ENCODE results near the gene ZNF101. TPM values are rescaled to one million over a fixed set of nuclear protein-coding genes. Genes with fewer than 3 reads are reported as not detected.
"Not testable (repeated sequence)": the region's sequence is repeated elsewhere in the genome, so short reads cannot be mapped to it uniquely, and the experiment has no call there.

ZNF101 gene
- polyA plus RNA-seq, 1 donor (not counting 4 experiments of a cell fraction or from before 2014, with no cell fraction given) = 9.8 TPM

DNA sequence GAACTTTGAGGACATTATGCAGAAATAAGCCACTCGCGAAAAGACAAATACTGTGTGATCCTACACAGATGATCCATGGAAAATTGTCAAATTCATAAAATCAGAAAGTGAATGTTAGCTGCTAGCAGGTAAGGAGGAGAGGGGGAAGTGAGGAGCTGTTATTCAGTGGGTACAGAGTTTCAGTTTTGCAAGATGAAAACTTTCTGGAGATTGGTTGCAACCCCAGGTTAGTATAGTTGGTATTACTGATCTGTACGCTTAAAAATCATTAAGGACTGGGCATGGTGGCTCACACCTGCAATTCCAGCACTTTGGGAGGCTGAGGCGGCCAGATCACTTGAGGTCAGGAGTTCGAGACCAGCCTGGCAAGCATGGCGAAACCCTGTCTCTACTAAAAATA, 17.9 kb downstream of the ZNF101 start:
- FAIRE-seq (no peak), DNase-seq (ENCODE audit: low read depth, low spot score) (no peak)
- Histone ChIP-seq H3K27me3 (ENCODE audit: control insufficient read depth, extremely low read depth, insufficient read depth, low read length) (no peaks in the 10 kb centered on the region), H3K9me1 (ENCODE audit: control insufficient read depth, extremely low read depth, insufficient read depth, low read length) (no peaks in the 10 kb centered on the region), H3K4me1 (ENCODE audit: control insufficient read depth, extremely low read depth, insufficient read depth, low read length) (no peaks in the 10 kb centered on the region), H3K4me2 (ENCODE audit: control insufficient read depth, extremely low read depth, insufficient read depth, low read depth, low read length) (no peak overlapping the region), H3K36me3 (ENCODE audit: control insufficient read depth in 2 of 2, extremely low read depth in 1 of 2, insufficient read depth in 2 of 2, low read length in 2 of 2) (no peaks in the 10 kb centered on the region), H3K4me3 (ENCODE audit: control insufficient read depth in 2 of 3, extremely low read depth in 1 of 3, insufficient read depth in 2 of 3, low read depth in 1 of 3, low read length in 3 of 3) (no peak overlapping the region), H3K79me2 (ENCODE audit: control insufficient read depth, insufficient read depth, low read length) (no peaks in the 10 kb centered on the region), H3K9ac (ENCODE audit: control insufficient read depth, extremely low read depth, insufficient read depth, low read length) (no peak overlapping the region), H3K27ac (ENCODE audit: control insufficient read depth, insufficient read depth, low read length) (no peak overlapping the region), H3K9me3 (ENCODE audit: control insufficient read depth, low read depth, low read length) (peaks cover 2% of the 10 kb centered on the region), H2AFZ (ENCODE audit: control insufficient read depth, low read length) (no peak overlapping the region), H4K20me1 (ENCODE audit: control insufficient read depth, extremely low read depth, insufficient read depth, low read length) (no peaks in the 10 kb centered on the region)
- dilution Hi-C loops (cut with MboI; ENCODE audit: extremely low pct_ligation_motif_present, low sequenced_read_pairs) = no loop called here
- TF ChIP-seq, protein P1, sequence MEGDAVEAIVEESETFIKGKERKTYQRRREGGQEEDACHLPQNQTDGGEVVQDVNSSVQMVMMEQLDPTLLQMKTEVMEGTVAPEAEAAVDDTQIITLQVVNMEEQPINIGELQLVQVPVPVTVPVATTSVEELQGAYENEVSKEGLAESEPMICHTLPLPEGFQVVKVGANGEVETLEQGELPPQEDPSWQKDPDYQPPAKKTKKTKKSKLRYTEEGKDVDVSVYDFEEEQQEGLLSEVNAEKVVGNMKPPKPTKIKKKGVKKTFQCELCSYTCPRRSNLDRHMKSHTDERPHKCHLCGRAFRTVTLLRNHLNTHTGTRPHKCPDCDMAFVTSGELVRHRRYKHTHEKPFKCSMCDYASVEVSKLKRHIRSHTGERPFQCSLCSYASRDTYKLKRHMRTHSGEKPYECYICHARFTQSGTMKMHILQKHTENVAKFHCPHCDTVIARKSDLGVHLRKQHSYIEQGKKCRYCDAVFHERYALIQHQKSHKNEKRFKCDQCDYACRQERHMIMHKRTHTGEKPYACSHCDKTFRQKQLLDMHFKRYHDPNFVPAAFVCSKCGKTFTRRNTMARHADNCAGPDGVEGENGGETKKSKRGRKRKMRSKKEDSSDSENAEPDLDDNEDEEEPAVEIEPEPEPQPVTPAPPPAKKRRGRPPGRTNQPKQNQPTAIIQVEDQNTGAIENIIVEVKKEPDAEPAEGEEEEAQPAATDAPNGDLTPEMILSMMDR (optimal IDR thresholded peaks at IDR 0.05 in 1 of 3, IDR thresholded peaks at IDR 0.05 in 1 of 3, conservative IDR thresholded peaks at IDR 0.05 in 1 of 3; ENCODE audit: extremely low read depth in 1 of 3, insufficient read depth in 2 of 3, low read length in 3 of 3) = no peak
- TF ChIP-seq EZH2 (IDR thresholded peaks at IDR 0.05; ENCODE audit: low read length) = no peak

DNA sequence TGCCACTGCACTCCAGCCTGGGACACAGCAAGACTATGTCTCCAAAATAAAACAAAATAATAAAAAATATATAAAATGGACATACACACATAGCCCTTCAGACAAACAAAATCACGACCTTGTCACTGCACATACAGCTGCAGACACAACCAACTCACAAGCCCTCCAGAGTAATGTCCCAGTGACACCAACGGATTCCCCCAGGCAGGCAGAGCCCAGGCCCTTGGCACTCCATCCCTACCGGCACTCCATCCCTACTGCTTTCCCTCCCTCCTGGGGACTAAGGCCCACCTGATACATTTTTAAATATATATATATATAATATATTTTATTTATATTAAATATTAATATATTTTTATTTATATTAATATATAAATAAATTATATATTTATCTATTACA, 18.5 kb downstream of the ZNF101 start:
- no peaks in the 10 kb centered on the region for H3K9me1 ChIP-seq (ENCODE audit: control insufficient read depth, extremely low read depth, insufficient read depth, low read length)
- H3K27me3 ChIP-seq (ENCODE audit: control insufficient read depth, extremely low read depth, insufficient read depth, low read length) = no peaks in the 10 kb centered on the region
- H4K20me1 ChIP-seq (ENCODE audit: control insufficient read depth, extremely low read depth, insufficient read depth, low read length) = no peaks in the 10 kb centered on the region
- H3K9ac ChIP-seq (ENCODE audit: control insufficient read depth, extremely low read depth, insufficient read depth, low read length) = no peak overlapping the region
- FAIRE-seq (no peak), DNase-seq (ENCODE audit: low read depth, low spot score) (no peak)
- TF ChIP-seq, protein P1 (optimal IDR thresholded peaks at IDR 0.05 in 1 of 3, IDR thresholded peaks at IDR 0.05 in 1 of 3, conservative IDR thresholded peaks at IDR 0.05 in 1 of 3; ENCODE audit: extremely low read depth in 1 of 3, insufficient read depth in 2 of 3, low read length in 3 of 3) = no peak
- TF ChIP-seq EZH2 (IDR thresholded peaks at IDR 0.05; ENCODE audit: low read length) = no peak
- H2AFZ ChIP-seq (ENCODE audit: control insufficient read depth, low read length) = no peak overlapping the region
- peaks cover 2% of the 10 kb centered on the region for H3K9me3 ChIP-seq (ENCODE audit: control insufficient read depth, low read depth, low read length)
- no peaks in the 10 kb centered on the region for H3K79me2 ChIP-seq (ENCODE audit: control insufficient read depth, insufficient read depth, low read length)
- H3K4me3 ChIP-seq (ENCODE audit: control insufficient read depth in 2 of 3, extremely low read depth in 1 of 3, insufficient read depth in 2 of 3, low read depth in 1 of 3, low read length in 3 of 3) = no peak overlapping the region
- no peak overlapping the region for H3K27ac ChIP-seq (ENCODE audit: control insufficient read depth, insufficient read depth, low read length)
- no peaks in the 10 kb centered on the region for H3K4me1 ChIP-seq (ENCODE audit: control insufficient read depth, extremely low read depth, insufficient read depth, low read length)
- H3K36me3 ChIP-seq (ENCODE audit: control insufficient read depth in 2 of 2, extremely low read depth in 1 of 2, insufficient read depth in 2 of 2, low read length in 2 of 2) = no peaks in the 10 kb centered on the region
- dilution Hi-C loops (cut with MboI; ENCODE audit: extremely low pct_ligation_motif_present, low sequenced_read_pairs) = no loop called here
- H3K4me2 ChIP-seq (ENCODE audit: control insufficient read depth, extremely low read depth, insufficient read depth, low read depth, low read length) = no peak overlapping the region

DNA sequence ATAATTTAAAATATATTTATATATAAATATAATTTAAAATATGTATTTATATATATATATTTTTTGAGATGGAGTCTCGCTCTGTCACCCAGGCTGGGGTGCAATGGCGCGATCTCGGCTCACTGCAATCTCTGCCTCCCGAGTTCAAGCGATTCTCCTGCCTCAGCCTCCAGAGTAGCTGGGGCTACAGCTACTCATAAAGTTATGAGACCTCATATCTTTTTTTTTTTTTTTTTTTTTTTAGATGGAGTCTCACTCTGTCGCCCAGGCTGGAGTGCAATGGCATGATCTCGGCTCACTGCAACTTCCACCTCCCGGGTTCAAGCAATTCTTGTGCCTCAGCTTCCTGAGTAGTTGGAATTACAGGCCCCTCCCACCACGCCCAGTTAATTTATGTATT, 20.4 kb downstream of the ZNF101 start:
- H3K27ac ChIP-seq (ENCODE audit: control insufficient read depth, insufficient read depth, low read length); H3K79me2 ChIP-seq (ENCODE audit: control insufficient read depth, insufficient read depth, low read length); H3K4me3 ChIP-seq (ENCODE audit: control insufficient read depth in 2 of 3, extremely low read depth in 1 of 3, insufficient read depth in 2 of 3, low read depth in 1 of 3, low read length in 3 of 3); H3K9ac ChIP-seq (ENCODE audit: control insufficient read depth, extremely low read depth, insufficient read depth, low read length); FAIRE-seq; H3K36me3 ChIP-seq (ENCODE audit: control insufficient read depth in 2 of 2, extremely low read depth in 1 of 2, insufficient read depth in 2 of 2, low read length in 2 of 2); H3K4me2 ChIP-seq (ENCODE audit: control insufficient read depth, extremely low read depth, insufficient read depth, low read depth, low read length); H3K4me1 ChIP-seq (ENCODE audit: control insufficient read depth, extremely low read depth, insufficient read depth, low read length); H3K9me1 ChIP-seq (ENCODE audit: control insufficient read depth, extremely low read depth, insufficient read depth, low read length); H4K20me1 ChIP-seq (ENCODE audit: control insufficient read depth, extremely low read depth, insufficient read depth, low read length); dilution Hi-C loops (cut with MboI; ENCODE audit: extremely low pct_ligation_motif_present, low sequenced_read_pairs); H3K9me3 ChIP-seq (ENCODE audit: control insufficient read depth, low read depth, low read length); H3K27me3 ChIP-seq (ENCODE audit: control insufficient read depth, extremely low read depth, insufficient read depth, low read length); DNase-seq (ENCODE audit: low read depth, low spot score); H2AFZ ChIP-seq (ENCODE audit: control insufficient read depth, low read length): not testable (repeated sequence)
